Hepatocyte (in vitro differentiated cells): ENCODE data around the gene CCL1. TPM values are rescaled to one million over a fixed set of nuclear protein-coding genes. Genes with fewer than 3 reads are reported as not detected.
"Not testable (repeated sequence)": the region's sequence is repeated elsewhere in the genome, so short reads cannot be mapped to it uniquely, and the experiment has no call there.

Experiments
- DNase-seq: peaks from one replicate; pipeline ENCODE4 v3.0.0-alpha.2; 2016; ENCODE audit warnings: low spot score
- H2AFZ ChIP-seq: fragments of 200-600 bp; sonication (generic); 2 replicates; pipeline ENCODE4 v1.6.0; 2016; ENCODE audit warnings: antibody characterized with exemption, mild to moderate bottlenecking
- H3K27ac ChIP-seq: fragments of 200-600 bp; sonication (generic); 2 replicates; pipeline ENCODE4 v1.5.1; 2016; ENCODE audit warnings: mild to moderate bottlenecking
- H3K27me3 ChIP-seq: fragments of 200-600 bp; sonication (generic); 2 replicates; pipeline ENCODE4 v1.6.1; 2016
- H3K36me3 ChIP-seq: fragments of 200-600 bp; sonication (generic); replicated peaks from 2 replicates; pipeline ENCODE4 v1.5.1; 2016; ENCODE audit warnings: low read depth; ENCODE audit not compliant: insufficient read depth
- H3K4me1 ChIP-seq: fragments of 200-600 bp; sonication (generic); 2 replicates; pipeline ENCODE4 v1.5.1; 2016; ENCODE audit warnings: mild to moderate bottlenecking, moderate library complexity; ENCODE audit not compliant: insufficient read depth
- H3K4me2 ChIP-seq: fragments of 200-600 bp; sonication (generic); 2 replicates; pipeline ENCODE4 v1.6.0; 2016
- H3K4me3 ChIP-seq: fragments of 200-600 bp; sonication (generic); 2 replicates; pipeline ENCODE4 v1.5.1; 2016; ENCODE audit warnings: mild to moderate bottlenecking
- H3K79me2 ChIP-seq: fragments of 200-600 bp; sonication (generic); 2 replicates; pipeline ENCODE4 v1.6.0; 2017; ENCODE audit warnings: mild to moderate bottlenecking
- H3K9me2 ChIP-seq: fragments of 200-600 bp; sonication (generic); replicated peaks from 2 replicates; pipeline ENCODE4 v1.6.0; 2017; ENCODE audit warnings: mild to moderate bottlenecking; ENCODE audit not compliant: insufficient read depth
- H3K9me3 ChIP-seq: fragments of 200-600 bp; sonication (generic); 2 replicates; pipeline ENCODE4 v1.5.1; 2016; ENCODE audit warnings: low read depth, mild to moderate bottlenecking
- H4K20me1 ChIP-seq: fragments of 200-600 bp; sonication (generic); 2 replicates; pipeline ENCODE4 v1.6.0; 2016; ENCODE audit warnings: mild to moderate bottlenecking; ENCODE audit not compliant: insufficient read depth, poor library complexity, severe bottlenecking
- CTCF ChIP-seq: fragments of 200-600 bp; sonication (generic); IDR thresholded peaks from 2 replicates; pipeline ENCODE4 v1.5.1; 2016; ENCODE audit warnings: antibody characterized with exemption, mild to moderate bottlenecking; ENCODE audit not compliant: poor library complexity
- EZH2 ChIP-seq: fragments of 200-600 bp; sonication (generic); IDR thresholded peaks from 2 replicates; pipeline ENCODE4 v1.6.1; 2016; ENCODE audit warnings: antibody characterized with exemption, mild to moderate bottlenecking, borderline replicate concordance
- EZH2phosphoT487 ChIP-seq: fragments of 200-600 bp; sonication (generic); IDR thresholded peaks from one replicate; pipeline ENCODE4 v1.6.1; 2018; ENCODE audit warnings: antibody characterized with exemption, mild to moderate bottlenecking, low read depth, moderate library complexity; ENCODE audit not compliant: unreplicated experiment, severe bottlenecking
- WGBS: methylation state at CpG from one replicate; pipeline ENCODE4 v1.1.6; 2016; ENCODE audit warnings: low lambda C conversion rate; ENCODE audit errors: missing lambda C conversion rate; 5-methylcytosine and 5-hydroxymethylcytosine counted together
- polyA plus RNA-seq: library from polyadenylated mRNA; unstranded; fragments of >200 nt; fragmentation: Nextera tagmentation; extraction: Ambion mirVana; gene quantifications from 2 replicates; pipeline ENCODE4 v1.2.1, GENCODE V29; 2016
- total RNA-seq: library from RNA; depleted of rRNA; stranded (reverse); fragments of >200 nt; gene quantifications from 2 replicates; pipeline ENCODE4 v1.2.3, GENCODE V29; 2014

CCL1 gene
- total and polyA plus RNA-seq, 2 experiments from 2014 or later, result not detected

- H4K20me1 ChIP-seq, result no peaks in the 10 kb centered on the region
- H3K79me2 ChIP-seq, result no peaks in the 10 kb centered on the region
- no peaks in the 10 kb centered on the region for H3K9me3 ChIP-seq
- H3K4me1 ChIP-seq, result no peaks in the 10 kb centered on the region
- no peak overlapping the region for H2AFZ ChIP-seq
- H3K27me3 ChIP-seq, result no peaks in the 10 kb centered on the region
- H3K4me3 ChIP-seq, result no peak overlapping the region
- H3K9me2 ChIP-seq, result no peaks in the 10 kb centered on the region
- no peak overlapping the region for H3K4me2 ChIP-seq
- 95% methylated on average over 2 of the region's 2 CpGs for WGBS
- TF ChIP-seq EZH2, result no peak
- TF ChIP-seq CTCF, result no peak
- no peak for TF ChIP-seq EZH2phosphoT487
- H3K27ac ChIP-seq, result no peak overlapping the region
- no peaks in the 10 kb centered on the region for H3K36me3 ChIP-seq
- no peak for DNase-seq
Measured at GRCh38 chr17:34341916-34342315, 21.1 kb downstream of the CCL1 start.

DNA sequence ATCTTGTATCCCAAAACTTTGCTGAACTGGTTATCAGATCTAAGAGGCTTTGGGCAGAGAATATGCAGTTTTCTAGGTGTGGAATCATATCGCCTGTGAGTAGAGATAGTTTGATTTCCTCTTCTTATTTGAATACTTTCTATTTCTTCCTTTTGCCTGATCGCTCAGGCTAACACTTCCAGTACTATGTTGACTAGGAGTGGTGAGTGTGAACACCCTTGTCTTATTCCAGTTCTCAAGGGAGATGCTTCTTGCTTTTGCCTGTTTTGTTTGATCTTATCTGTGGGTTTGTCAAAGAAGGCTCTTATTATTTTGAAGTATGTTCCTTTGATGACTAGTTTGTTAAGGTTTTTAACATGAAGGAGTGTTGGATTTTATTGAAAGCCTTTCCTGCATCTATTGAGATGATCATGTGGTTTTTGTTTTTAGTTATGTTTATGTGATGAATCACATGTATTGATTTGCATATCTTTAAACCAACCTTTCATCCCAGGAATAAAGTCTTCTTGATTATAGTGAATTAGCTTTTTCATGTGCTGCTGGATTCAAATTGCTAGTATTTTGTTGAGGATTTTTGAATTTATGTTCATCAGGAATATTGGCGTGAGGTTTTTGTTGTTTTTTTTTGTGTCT is 23.8 kb downstream of the CCL1 start:
- Histone ChIP-seq H3K4me2 (no peak overlapping the region), H3K4me3 (no peak overlapping the region), H3K27me3 (no peaks in the 10 kb centered on the region), H3K79me2 (no peaks in the 10 kb centered on the region), H4K20me1 (no peaks in the 10 kb centered on the region), H3K36me3 (no peaks in the 10 kb centered on the region), H2AFZ (no peak overlapping the region), H3K27ac (no peak overlapping the region), H3K4me1 (no peaks in the 10 kb centered on the region), H3K9me3 (no peaks in the 10 kb centered on the region), H3K9me2 (no peaks in the 10 kb centered on the region)
- 92% methylated on average over 3 of the region's 3 CpGs for WGBS
- DNase-seq, result no peak
- TF ChIP-seq EZH2 (no peak), EZH2phosphoT487 (no peak), CTCF (no peak)

- 70% methylated on average over 1 of the region's 1 CpG for WGBS
- DNase-seq, result no peak
- no peaks in the 10 kb centered on the region for H3K27me3 ChIP-seq
- H3K36me3 ChIP-seq, result no peaks in the 10 kb centered on the region
- no peaks in the 10 kb centered on the region for H3K79me2 ChIP-seq
- TF ChIP-seq EZH2phosphoT487 (no peak), CTCF (no peak), EZH2 (no peak)
- no peaks in the 10 kb centered on the region for H3K4me1 ChIP-seq
- no peak overlapping the region for H3K4me3 ChIP-seq
- no peaks in the 10 kb centered on the region for H3K9me3 ChIP-seq
- no peak overlapping the region for H2AFZ ChIP-seq
- H3K9me2 ChIP-seq, result no peaks in the 10 kb centered on the region
- H3K27ac ChIP-seq, result no peak overlapping the region
- H4K20me1 ChIP-seq, result no peaks in the 10 kb centered on the region
- H3K4me2 ChIP-seq, result no peak overlapping the region
Measured at GRCh38 chr17:34337701-34338100, 25.3 kb downstream of the CCL1 start.

GRCh38 chr17:34327580-34327979 is 35.5 kb downstream of the CCL1 start:
- 67% methylated on average over 4 of the region's 4 CpGs for WGBS
- H3K4me1 ChIP-seq, H4K20me1 ChIP-seq, H3K4me3 ChIP-seq, DNase-seq, H3K4me2 ChIP-seq, H3K36me3 ChIP-seq, H3K9me2 ChIP-seq, H3K79me2 ChIP-seq, H2AFZ ChIP-seq, H3K9me3 ChIP-seq, H3K27me3 ChIP-seq, H3K27ac ChIP-seq: not testable (repeated sequence)
